8988T (cell line): Measurements from ENCODE around the gene CANX.
"Not testable (repeated sequence)": the region's sequence is repeated elsewhere in the genome, so short reads cannot be mapped to it uniquely, and the experiment has no call there.

Experiments
- DNase-seq: peaks from one replicate; pipeline ENCODE4 v3.0.0; 2011

CANX gene

GRCh38 chr5:179698935-179699615 is at the start of gene CANX:
TSS of gene CANX (plus strand) at chr5:179698967. CDS start at chr5:179705682, 6,715 bp downstream.
- no peak for DNase-seq

GRCh38 chr5:179649166-179649703 is 49.5 kb upstream of the CANX start:
- not testable (repeated sequence) for DNase-seq

GRCh38 chr5:179650245-179650644 is 48.5 kb upstream of the CANX start:
- DNase-seq: not testable (repeated sequence)

GRCh38 chr5:179653135-179653534 is 45.6 kb upstream of the CANX start:
- DNase-seq: not testable (repeated sequence)

GRCh38 chr5:179657302-179658178 is 41.2 kb upstream of the CANX start:
- not testable (repeated sequence) for DNase-seq

- not testable (repeated sequence) for DNase-seq
These were observed 40.4 kb upstream of the CANX start for GRCh38 chr5:179658179-179658856.

DNA sequence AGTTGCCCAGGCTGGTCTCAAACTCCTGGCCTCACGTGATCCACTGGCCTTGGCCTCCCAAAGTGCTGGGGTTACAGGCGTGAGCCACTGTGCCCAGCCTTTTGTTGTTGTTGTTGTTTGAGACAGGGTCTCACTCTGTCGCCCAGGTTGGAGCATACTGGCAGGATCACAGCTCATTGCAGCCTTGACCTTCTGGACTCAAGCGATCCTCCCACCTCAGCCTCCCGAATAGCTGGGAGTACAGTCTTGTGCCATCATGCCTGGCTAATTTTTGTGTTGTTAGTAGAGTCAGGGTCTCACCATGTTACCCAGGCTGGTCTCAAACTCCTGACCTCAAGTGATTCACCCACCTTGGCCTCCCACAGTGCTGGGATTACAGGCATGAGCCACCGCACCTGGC is 37.1 kb upstream of the CANX start:
- not testable (repeated sequence) for DNase-seq

DNA sequence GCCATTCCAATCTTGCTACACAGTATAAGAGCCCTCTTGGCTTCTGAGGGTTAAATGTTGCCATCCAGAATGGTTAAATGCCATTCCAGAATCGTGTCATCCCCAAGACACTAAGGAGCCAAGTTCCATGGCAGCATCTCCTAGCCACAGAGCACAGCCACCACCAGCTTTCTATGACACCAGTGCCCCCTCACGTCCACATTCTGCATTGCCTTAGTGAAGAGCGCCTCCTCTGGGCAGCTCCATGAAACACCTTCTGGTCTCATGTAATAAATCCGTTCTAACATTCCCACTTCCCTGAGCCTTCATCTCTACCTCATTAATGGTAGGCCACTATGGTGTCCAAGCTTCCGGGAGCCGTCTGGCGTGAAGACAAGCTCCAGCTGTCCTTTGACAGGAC is 30.4 kb upstream of the CANX start:
- peak; percentile 76 for DNase-seq

- peak; percentile 89 for DNase-seq
These were observed 20.3 kb upstream of the CANX start for GRCh38 chr5:179678223-179679013.

- DNase-seq: no peak
These were observed 19.6 kb upstream of the CANX start for GRCh38 chr5:179679014-179679674.

DNA sequence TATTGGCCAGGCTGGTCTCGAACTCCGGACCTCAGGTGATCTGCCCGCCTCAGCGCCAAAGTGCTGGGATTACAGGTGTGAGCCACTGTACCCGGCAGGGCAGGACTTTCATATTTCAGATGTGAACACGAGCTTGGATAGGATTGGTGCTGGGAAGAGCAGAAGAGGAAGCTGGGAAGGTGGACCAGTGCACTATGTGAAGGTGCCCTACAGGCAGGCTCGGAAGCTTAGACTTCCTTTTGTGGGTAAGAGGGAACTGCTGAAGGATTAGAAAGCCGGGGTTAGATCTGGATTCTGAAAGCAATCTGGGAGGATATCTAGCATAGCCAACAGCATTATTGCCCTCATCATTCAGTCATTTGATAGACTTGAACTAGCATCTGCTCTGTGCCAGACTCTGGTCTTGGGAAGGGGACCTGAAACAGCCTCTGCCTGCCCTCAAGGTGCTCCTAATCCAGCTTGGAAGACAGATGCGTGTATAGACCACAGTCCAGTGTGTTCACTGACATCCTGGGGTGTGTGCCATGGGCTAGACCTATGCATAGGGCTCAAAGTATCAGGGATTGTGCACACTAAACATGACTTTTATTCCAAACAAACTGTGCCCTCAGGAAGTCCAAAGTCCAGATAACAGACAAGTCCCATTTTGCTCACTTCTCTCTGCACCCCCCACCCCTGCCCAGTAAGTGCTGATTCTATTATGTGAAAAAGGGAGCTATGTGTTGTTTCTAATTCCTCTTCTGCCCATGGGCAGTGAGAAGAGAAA is 18.6 kb upstream of the CANX start:
- DNase-seq: no peak

DNA sequence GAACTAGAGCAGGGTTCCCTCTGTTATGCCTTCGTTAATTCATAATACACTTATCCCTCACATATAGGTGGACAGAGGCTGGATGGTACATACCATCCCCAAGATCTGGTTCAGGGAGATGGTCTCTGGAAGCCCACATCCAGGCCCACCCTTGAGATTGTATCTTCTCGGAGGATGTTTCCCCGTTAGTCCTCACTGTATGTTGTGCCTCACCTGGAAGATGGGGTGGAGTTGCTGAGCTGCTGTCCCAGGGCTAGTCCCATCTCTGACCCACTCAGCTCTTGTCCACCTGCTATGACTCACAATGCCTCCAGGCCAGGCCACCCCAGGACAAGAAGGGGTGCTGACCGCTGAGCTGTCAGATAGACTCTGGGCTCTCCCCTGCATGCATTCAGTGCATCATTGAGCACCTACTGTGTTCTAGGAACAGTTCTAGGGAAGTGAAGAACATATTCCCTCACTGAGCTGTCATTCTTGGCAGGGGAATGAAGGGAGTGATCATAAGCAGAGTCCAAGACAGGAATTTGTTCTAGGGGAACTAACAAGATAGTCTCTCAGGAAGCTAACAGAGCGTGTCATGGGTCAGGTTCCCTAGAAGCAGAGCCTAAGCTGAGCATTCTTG is 17.9 kb upstream of the CANX start, which contains the start of gene CBY3:
TSS of gene CBY3 (minus strand) at position 255 of the 622 bp plus-strand sequence. CDS start at position 139, 116 bp downstream.
- no peak for DNase-seq

DNA sequence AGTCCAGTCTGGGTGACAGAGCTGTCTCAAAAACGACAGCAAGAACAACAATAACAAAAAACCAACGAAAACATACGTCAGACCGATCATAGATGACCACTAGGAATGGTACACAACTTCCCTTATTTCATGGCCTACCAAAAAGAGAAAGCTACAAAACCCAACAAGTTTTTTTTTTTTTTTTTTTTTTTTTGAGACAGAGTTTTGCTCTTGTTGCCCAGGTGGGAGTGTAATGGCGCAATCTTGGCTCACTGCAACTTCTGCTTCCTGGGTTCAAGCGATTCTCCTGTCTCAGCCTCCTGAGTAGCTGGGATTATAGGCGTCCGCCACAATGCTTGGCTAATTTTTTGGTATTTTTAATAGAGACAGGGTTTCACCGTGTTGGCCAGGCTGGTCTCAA is 9.6 kb upstream of the CANX start:
- DNase-seq: not testable (repeated sequence)

DNA sequence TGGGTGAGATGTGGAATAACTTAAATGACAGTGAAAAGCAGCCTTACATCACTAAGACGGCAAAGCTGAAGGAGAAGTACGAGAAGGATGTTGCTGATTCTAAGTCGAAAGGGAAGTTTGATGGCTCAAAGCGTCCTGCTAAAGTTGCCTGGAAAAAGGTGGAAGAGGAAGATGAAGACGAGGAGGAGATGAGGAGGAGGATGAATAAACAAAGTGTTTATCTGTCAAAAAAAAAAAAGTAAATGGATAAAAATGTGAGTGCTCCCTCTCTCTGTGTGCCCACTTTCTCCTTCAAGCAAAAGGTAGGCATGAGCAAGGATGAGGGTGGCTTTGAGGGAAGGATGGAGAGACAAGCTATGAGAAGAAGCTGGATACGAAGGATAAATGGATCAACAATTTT is 4.2 kb upstream of the CANX start:
- DNase-seq: no peak

GRCh38 chr5:179696603-179697002 is 2.2 kb upstream of the CANX start:
- DNase-seq: no peak

- no peak for DNase-seq
These were observed 1.7 kb upstream of the CANX start for GRCh38 chr5:179697108-179697507.

- not testable (repeated sequence) for DNase-seq
These were observed 1.2 kb upstream of the CANX start for GRCh38 chr5:179697543-179697942.

- DNase-seq: peak; percentile 98
These were observed 503 bp upstream of the CANX start for GRCh38 chr5:179697993-179698934.

- no peak for DNase-seq
These were observed 960 bp downstream of the CANX start for GRCh38 chr5:179699616-179700237.
